Measurements from ENCODE around the gene NID2. TPM values are rescaled to one million over a fixed set of nuclear protein-coding genes. Genes with fewer than 3 reads are reported as not detected.

Gene NID2
- total and polyA plus RNA-seq, 4 donors: 2.3 to 23.3 (median 10.1) TPM

DNA sequence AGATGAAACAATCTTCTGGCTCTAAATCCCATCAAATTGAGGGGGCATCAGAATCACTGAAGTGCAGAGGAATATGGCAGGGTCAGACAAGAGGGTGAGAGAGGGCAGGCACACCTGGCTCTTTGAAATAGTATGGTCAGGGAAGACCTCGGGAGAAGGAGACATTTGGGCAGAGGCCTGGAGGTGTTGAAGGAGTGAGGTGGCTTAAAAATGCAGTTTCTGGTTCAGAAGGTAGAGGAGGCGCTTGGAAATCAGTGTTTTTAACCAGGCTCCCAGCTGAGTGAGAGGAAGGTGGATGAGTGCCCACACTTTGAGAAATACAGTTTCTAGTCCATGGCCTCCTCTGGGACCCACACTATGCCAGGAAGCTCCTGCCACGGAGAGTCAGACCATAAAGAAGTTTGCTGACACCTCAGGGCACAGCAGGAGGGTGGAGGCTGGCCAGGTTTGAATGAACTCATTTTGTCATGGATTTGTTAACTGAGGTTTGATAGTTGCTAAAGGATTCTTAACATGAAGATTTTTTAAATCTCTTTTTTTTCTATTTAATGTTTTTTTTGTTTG, 20.1 kb downstream of the NID2 start:
- 75% methylated on average over 3 of the region's 3 CpGs for WGBS
- Histone ChIP-seq H3K36me3 (ENCODE audit: control insufficient read depth in 4 of 4, insufficient read depth in 3 of 4, low read depth in 1 of 4, low read length in 3 of 4) (no peaks in the 10 kb centered on the region), H3K4me1 (ENCODE audit: control insufficient read depth in 4 of 4, insufficient read depth in 4 of 4, low read length in 3 of 4) (no peaks in the 10 kb centered on the region), H3K27me3 (ENCODE audit: control insufficient read depth in 4 of 4, insufficient read depth in 4 of 4, low read length in 3 of 4) (no peaks in the 10 kb centered on the region), H3K27ac (ENCODE audit: low read depth in 1 of 2, low read length in 2 of 2) (no peak overlapping the region), H3K9ac (ENCODE audit: low read depth in 1 of 2, low read length in 2 of 2) (no peak overlapping the region), H3K9me3 (ENCODE audit: control insufficient read depth in 4 of 4, low read length in 3 of 4) (no peaks in the 10 kb centered on the region), H3K4me3 (ENCODE audit: low read depth in 1 of 3, low read length in 3 of 3) (no peak overlapping the region)
- no peak for DNase-seq (ENCODE audit: low spot score)
- no peak for TF ChIP-seq FOXA1 (IDR thresholded peaks at IDR 0.05)
- TF ChIP-seq SP1 (IDR thresholded peaks at IDR 0.05): no peak
- no peak for TF ChIP-seq GABPA (IDR thresholded peaks at IDR 0.05 in 1 of 2, conservative IDR thresholded peaks at IDR 0.05 in 1 of 2)
- TF ChIP-seq RXRA (IDR thresholded peaks at IDR 0.05): no peak
- TF ChIP-seq, protein P1, sequence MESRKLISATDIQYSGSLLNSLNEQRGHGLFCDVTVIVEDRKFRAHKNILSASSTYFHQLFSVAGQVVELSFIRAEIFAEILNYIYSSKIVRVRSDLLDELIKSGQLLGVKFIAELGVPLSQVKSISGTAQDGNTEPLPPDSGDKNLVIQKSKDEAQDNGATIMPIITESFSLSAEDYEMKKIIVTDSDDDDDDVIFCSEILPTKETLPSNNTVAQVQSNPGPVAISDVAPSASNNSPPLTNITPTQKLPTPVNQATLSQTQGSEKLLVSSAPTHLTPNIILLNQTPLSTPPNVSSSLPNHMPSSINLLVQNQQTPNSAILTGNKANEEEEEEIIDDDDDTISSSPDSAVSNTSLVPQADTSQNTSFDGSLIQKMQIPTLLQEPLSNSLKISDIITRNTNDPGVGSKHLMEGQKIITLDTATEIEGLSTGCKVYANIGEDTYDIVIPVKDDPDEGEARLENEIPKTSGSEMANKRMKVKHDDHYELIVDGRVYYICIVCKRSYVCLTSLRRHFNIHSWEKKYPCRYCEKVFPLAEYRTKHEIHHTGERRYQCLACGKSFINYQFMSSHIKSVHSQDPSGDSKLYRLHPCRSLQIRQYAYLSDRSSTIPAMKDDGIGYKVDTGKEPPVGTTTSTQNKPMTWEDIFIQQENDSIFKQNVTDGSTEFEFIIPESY (IDR thresholded peaks at IDR 0.05): no peak
- no peak for TF ChIP-seq TAF1 (conservative IDR thresholded peaks at IDR 0.05)
- TF ChIP-seq HNF4G (IDR thresholded peaks at IDR 0.05): no peak
- TF ChIP-seq, protein P2, sequence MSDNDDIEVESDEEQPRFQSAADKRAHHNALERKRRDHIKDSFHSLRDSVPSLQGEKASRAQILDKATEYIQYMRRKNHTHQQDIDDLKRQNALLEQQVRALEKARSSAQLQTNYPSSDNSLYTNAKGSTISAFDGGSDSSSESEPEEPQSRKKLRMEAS (IDR thresholded peaks at IDR 0.05): no peak
- TF ChIP-seq, protein P3, sequence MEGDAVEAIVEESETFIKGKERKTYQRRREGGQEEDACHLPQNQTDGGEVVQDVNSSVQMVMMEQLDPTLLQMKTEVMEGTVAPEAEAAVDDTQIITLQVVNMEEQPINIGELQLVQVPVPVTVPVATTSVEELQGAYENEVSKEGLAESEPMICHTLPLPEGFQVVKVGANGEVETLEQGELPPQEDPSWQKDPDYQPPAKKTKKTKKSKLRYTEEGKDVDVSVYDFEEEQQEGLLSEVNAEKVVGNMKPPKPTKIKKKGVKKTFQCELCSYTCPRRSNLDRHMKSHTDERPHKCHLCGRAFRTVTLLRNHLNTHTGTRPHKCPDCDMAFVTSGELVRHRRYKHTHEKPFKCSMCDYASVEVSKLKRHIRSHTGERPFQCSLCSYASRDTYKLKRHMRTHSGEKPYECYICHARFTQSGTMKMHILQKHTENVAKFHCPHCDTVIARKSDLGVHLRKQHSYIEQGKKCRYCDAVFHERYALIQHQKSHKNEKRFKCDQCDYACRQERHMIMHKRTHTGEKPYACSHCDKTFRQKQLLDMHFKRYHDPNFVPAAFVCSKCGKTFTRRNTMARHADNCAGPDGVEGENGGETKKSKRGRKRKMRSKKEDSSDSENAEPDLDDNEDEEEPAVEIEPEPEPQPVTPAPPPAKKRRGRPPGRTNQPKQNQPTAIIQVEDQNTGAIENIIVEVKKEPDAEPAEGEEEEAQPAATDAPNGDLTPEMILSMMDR (IDR thresholded peaks at IDR 0.05; ENCODE audit: low read depth, low read length, missing input control): no peak
- TF ChIP-seq, protein P4, sequence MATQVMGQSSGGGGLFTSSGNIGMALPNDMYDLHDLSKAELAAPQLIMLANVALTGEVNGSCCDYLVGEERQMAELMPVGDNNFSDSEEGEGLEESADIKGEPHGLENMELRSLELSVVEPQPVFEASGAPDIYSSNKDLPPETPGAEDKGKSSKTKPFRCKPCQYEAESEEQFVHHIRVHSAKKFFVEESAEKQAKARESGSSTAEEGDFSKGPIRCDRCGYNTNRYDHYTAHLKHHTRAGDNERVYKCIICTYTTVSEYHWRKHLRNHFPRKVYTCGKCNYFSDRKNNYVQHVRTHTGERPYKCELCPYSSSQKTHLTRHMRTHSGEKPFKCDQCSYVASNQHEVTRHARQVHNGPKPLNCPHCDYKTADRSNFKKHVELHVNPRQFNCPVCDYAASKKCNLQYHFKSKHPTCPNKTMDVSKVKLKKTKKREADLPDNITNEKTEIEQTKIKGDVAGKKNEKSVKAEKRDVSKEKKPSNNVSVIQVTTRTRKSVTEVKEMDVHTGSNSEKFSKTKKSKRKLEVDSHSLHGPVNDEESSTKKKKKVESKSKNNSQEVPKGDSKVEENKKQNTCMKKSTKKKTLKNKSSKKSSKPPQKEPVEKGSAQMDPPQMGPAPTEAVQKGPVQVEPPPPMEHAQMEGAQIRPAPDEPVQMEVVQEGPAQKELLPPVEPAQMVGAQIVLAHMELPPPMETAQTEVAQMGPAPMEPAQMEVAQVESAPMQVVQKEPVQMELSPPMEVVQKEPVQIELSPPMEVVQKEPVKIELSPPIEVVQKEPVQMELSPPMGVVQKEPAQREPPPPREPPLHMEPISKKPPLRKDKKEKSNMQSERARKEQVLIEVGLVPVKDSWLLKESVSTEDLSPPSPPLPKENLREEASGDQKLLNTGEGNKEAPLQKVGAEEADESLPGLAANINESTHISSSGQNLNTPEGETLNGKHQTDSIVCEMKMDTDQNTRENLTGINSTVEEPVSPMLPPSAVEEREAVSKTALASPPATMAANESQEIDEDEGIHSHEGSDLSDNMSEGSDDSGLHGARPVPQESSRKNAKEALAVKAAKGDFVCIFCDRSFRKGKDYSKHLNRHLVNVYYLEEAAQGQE (IDR thresholded peaks at IDR 0.05): no peak
- TF ChIP-seq JUND (IDR thresholded peaks at IDR 0.05): no peak
- no peak for TF ChIP-seq ATF3 (IDR thresholded peaks at IDR 0.05)

GRCh38 chr14:52048116-52048515, 20.7 kb downstream of the NID2 start:
- Histone ChIP-seq H3K4me1 (ENCODE audit: control insufficient read depth in 4 of 4, insufficient read depth in 4 of 4, low read length in 3 of 4) (no peaks in the 10 kb centered on the region), H3K9me3 (ENCODE audit: control insufficient read depth in 4 of 4, low read length in 3 of 4) (no peaks in the 10 kb centered on the region), H3K9ac (ENCODE audit: low read depth in 1 of 2, low read length in 2 of 2) (no peak overlapping the region), H3K4me3 (ENCODE audit: low read depth in 1 of 3, low read length in 3 of 3) (no peak overlapping the region), H3K27me3 (ENCODE audit: control insufficient read depth in 4 of 4, insufficient read depth in 4 of 4, low read length in 3 of 4) (no peaks in the 10 kb centered on the region), H3K36me3 (ENCODE audit: control insufficient read depth in 4 of 4, insufficient read depth in 3 of 4, low read depth in 1 of 4, low read length in 3 of 4) (no peaks in the 10 kb centered on the region), H3K27ac (ENCODE audit: low read depth in 1 of 2, low read length in 2 of 2) (no peak overlapping the region)
- DNase-seq (ENCODE audit: low spot score): no peak
- 86% methylated on average over 10 of the region's 10 CpGs for WGBS
- TF ChIP-seq ATF3 (IDR thresholded peaks at IDR 0.05) (no peak), GABPA (IDR thresholded peaks at IDR 0.05 in 1 of 2, conservative IDR thresholded peaks at IDR 0.05 in 1 of 2) (no peak), SP1 (IDR thresholded peaks at IDR 0.05) (no peak), TAF1 (conservative IDR thresholded peaks at IDR 0.05) (no peak), YY1 (IDR thresholded peaks at IDR 0.05) (no peak), HNF4G (IDR thresholded peaks at IDR 0.05) (no peak), FOXA1 (IDR thresholded peaks at IDR 0.05) (no peak), JUND (IDR thresholded peaks at IDR 0.05) (no peak), NR2F2 (IDR thresholded peaks at IDR 0.05) (no peak), RAD21 (IDR thresholded peaks at IDR 0.05) (no peak), HNF4A (conservative IDR thresholded peaks at IDR 0.05) (no peak)
- TF ChIP-seq, protein P1 (IDR thresholded peaks at IDR 0.05): no peak
- TF ChIP-seq, protein P2 (IDR thresholded peaks at IDR 0.05): no peak
- TF ChIP-seq, protein P4 (IDR thresholded peaks at IDR 0.05): no peak

Data from liver (tissue), 9 donors.